IMR-90 (cell line): ENCODE data around the gene PTPRO. TPM values are rescaled to one million over a fixed set of nuclear protein-coding genes. Genes with fewer than 3 reads are reported as not detected.

Source experiments
- ATAC-seq: fragments of 200-7000 bp; cut with Tn5 transposase; 2 replicates; pipeline ENCODE4 v1.9.1; 2020; ENCODE audit warnings: low read depth, mild to moderate bottlenecking, moderate library complexity
- BruUV-seq: library from RNA; stranded (reverse); fragments of 400-500 nt; replicated peaks from 2 replicates; lab custom pipeline; 2021; lab: Mats Ljungman, UMichigan
- CTCF ChIA-PET: fragments of 300-600 bp; formaldehyde crosslinking; extraction: SDS; loops from one replicate; lab custom pipeline; 2021; ENCODE audit warnings: antibody characterized with exemption; lab: Yijun Ruan, JAX
- POLR2A ChIA-PET: fragments of 300-600 bp; sonication (Branson Sonifier 250); formaldehyde crosslinking; loops from one replicate; lab custom pipeline; 2022; ENCODE audit warnings: antibody characterized with exemption; ENCODE audit not compliant: unreplicated experiment; lab: Charles Lee
- DNase-seq: peaks from one replicate; pipeline ENCODE4 v3.0.0; 2013
- H2AFZ ChIP-seq: replicated peaks from 2 replicates; pipeline ENCODE3; 2013; ENCODE audit warnings: low read length, mild to moderate bottlenecking; ENCODE audit not compliant: poor library complexity
- H2AK5ac ChIP-seq: 2 replicates; pipeline ENCODE4 v1.6.1; 2013; ENCODE audit warnings: low read depth, low read length, inconsistent platforms
- H2AK9ac ChIP-seq: replicated peaks from 2 replicates; pipeline ENCODE3; 2013; ENCODE audit warnings: mild to moderate bottlenecking, low read depth, low read length, moderate library complexity; ENCODE audit not compliant: poor library complexity
- H2BK120ac ChIP-seq: 2 replicates; pipeline ENCODE4 v1.6.1; 2013; ENCODE audit warnings: low read depth, low read length, inconsistent platforms
- H2BK15ac ChIP-seq: 3 replicates; pipeline ENCODE4 v1.6.1; 2013; ENCODE audit warnings: low read depth, low read length, inconsistent platforms
- H2BK20ac ChIP-seq: 2 replicates; pipeline ENCODE4 v1.6.1; 2013; ENCODE audit warnings: low read depth, mild to moderate bottlenecking, inconsistent platforms, low read length, moderate library complexity
- H2BK5ac ChIP-seq: 2 replicates; pipeline ENCODE4 v1.6.1; 2013; ENCODE audit warnings: mild to moderate bottlenecking, low read depth, low read length, inconsistent platforms; ENCODE audit not compliant: poor library complexity, severe bottlenecking
- H3K14ac ChIP-seq: replicated peaks from 2 replicates; pipeline ENCODE4 v1.6.1; 2013; ENCODE audit warnings: low read depth, low read length, inconsistent platforms
- H3K18ac ChIP-seq: 2 replicates; pipeline ENCODE4 v1.6.1; 2013; ENCODE audit warnings: low read depth, low read length, control low read depth
- H3K23ac ChIP-seq: 2 replicates; pipeline ENCODE4 v1.6.1; 2013; ENCODE audit warnings: low read depth, low read length, inconsistent platforms
- H3K27ac ChIP-seq: 2 replicates; pipeline ENCODE4 v1.5.1; 2013; ENCODE audit warnings: mild to moderate bottlenecking, control low read depth, low read length; ENCODE audit not compliant: insufficient read depth
- H3K27me3 ChIP-seq: 2 replicates; pipeline ENCODE4 v1.6.1; 2013; ENCODE audit warnings: low read length; ENCODE audit not compliant: control insufficient read depth, insufficient read depth
- H3K36me3 ChIP-seq: 2 replicates; pipeline ENCODE4 v1.6.1; 2013; ENCODE audit warnings: low read length, mixed read lengths; ENCODE audit not compliant: control insufficient read depth, insufficient read depth
- H3K4ac ChIP-seq: 2 replicates; pipeline ENCODE4 v1.6.1; 2013; ENCODE audit warnings: low read depth, low read length, inconsistent platforms
- H3K4me1 ChIP-seq: 2 replicates; pipeline ENCODE4 v1.6.1; 2013; ENCODE audit warnings: low read length, mixed read lengths; ENCODE audit not compliant: control insufficient read depth, insufficient read depth
- H3K4me2 ChIP-seq: 2 replicates; pipeline ENCODE4 v1.6.1; 2013; ENCODE audit warnings: low read depth, mild to moderate bottlenecking, control low read depth, low read length, moderate library complexity
- H3K4me3 ChIP-seq: 2 replicates; pipeline ENCODE4 v1.5.1; 2013; ENCODE audit warnings: low read depth, mild to moderate bottlenecking, control low read depth, low read length, moderate library complexity; ENCODE audit not compliant: insufficient read depth
- H3K56ac ChIP-seq: 2 replicates; pipeline ENCODE4 v1.6.1; 2013; ENCODE audit warnings: low read length, inconsistent platforms; ENCODE audit not compliant: insufficient read depth; ENCODE audit errors: extremely low read depth
- H3K79me1 ChIP-seq, 2 experiments: 2 replicates each; pipeline ENCODE4 v1.6.1; 2013; ENCODE audit warnings: low read length in 2 of 2, inconsistent platforms in 1 of 2, low read depth in 1 of 2
- H3K9ac ChIP-seq: 2 replicates; pipeline ENCODE4 v1.6.1; 2013; ENCODE audit warnings: low read depth, low read length, control low read depth
- H3K9me1 ChIP-seq: 2 replicates; pipeline ENCODE4 v1.6.1; 2013; ENCODE audit warnings: low read length, inconsistent platforms; ENCODE audit not compliant: insufficient read depth
- H3K9me3 ChIP-seq: 2 replicates; pipeline ENCODE4 v1.6.1; 2013; ENCODE audit warnings: low read length; ENCODE audit not compliant: control insufficient read depth, insufficient read depth
- H4K20me1 ChIP-seq: 2 replicates; pipeline ENCODE4 v1.6.1; 2013; ENCODE audit warnings: low read length, inconsistent platforms; ENCODE audit not compliant: insufficient read depth
- H4K5ac ChIP-seq: 2 replicates; pipeline ENCODE4 v1.6.1; 2013; ENCODE audit warnings: mild to moderate bottlenecking, low read depth, low read length, control low read depth
- H4K8ac ChIP-seq, 2 experiments: 2 replicates each; pipeline ENCODE4 v1.6.1; 2013; ENCODE audit warnings: low read depth in 2 of 2, low read length in 2 of 2, control low read depth in 1 of 2, inconsistent platforms in 1 of 2
- H4K91ac ChIP-seq: 2 replicates; pipeline ENCODE4 v1.6.1; 2013; ENCODE audit warnings: low read depth, low read length, inconsistent platforms; ENCODE audit not compliant: insufficient read depth
- BHLHE40 ChIP-seq: fragments of 150-350 bp; IDR thresholded peaks from 2 replicates; pipeline ENCODE4 v1.6.1; 2016; ENCODE audit warnings: mild to moderate bottlenecking, low read depth, low read length
- CEBPB ChIP-seq: IDR thresholded peaks from 2 replicates; pipeline ENCODE4 v1.6.1; 2012; ENCODE audit warnings: low read depth, low read length, improper control_type of control experiment
- CHD1 ChIP-seq: IDR thresholded peaks from 2 replicates; pipeline ENCODE4 v1.6.1; 2012; ENCODE audit warnings: low read depth, low read length, improper control_type of control experiment
- CTCF ChIP-seq: conservative IDR thresholded peaks from 2 replicates; pipeline ENCODE4 v1.5.1; 2012; ENCODE audit warnings: mild to moderate bottlenecking, low read depth, low read length, improper control_type of control experiment
- ELK1 ChIP-seq: fragments of 150-350 bp; IDR thresholded peaks from 2 replicates; pipeline ENCODE4 v1.6.1; 2016; ENCODE audit warnings: low read depth, mild to moderate bottlenecking, low read length, moderate library complexity, borderline replicate concordance
- FOS ChIP-seq: fragments of 150-350 bp; IDR thresholded peaks from 2 replicates; pipeline ENCODE4 v1.6.1; 2016; ENCODE audit warnings: low read depth, low read length
- MAFK ChIP-seq: IDR thresholded peaks from 2 replicates; pipeline ENCODE4 v1.6.1; 2012; ENCODE audit warnings: low read depth, low read length, improper control_type of control experiment
- MAZ ChIP-seq: IDR thresholded peaks from 2 replicates; pipeline ENCODE4 v1.6.1; 2012; ENCODE audit warnings: low read depth, mild to moderate bottlenecking, low read length, improper control_type of control experiment, moderate library complexity, borderline replicate concordance
- MXI1 ChIP-seq: IDR thresholded peaks from 2 replicates; pipeline ENCODE4 v1.6.1; 2012; ENCODE audit warnings: low read depth, mild to moderate bottlenecking, low read length, moderate library complexity, borderline replicate concordance
- NFE2L2 ChIP-seq: fragments of 150-350 bp; IDR thresholded peaks from 2 replicates; pipeline ENCODE4 v1.6.1; 2016; ENCODE audit warnings: low read depth, mild to moderate bottlenecking, low read length
- POLR2A ChIP-seq: IDR thresholded peaks from 2 replicates; pipeline ENCODE4 v1.6.1; 2012; ENCODE audit warnings: mild to moderate bottlenecking, low read depth, low read length
- RAD21 ChIP-seq: IDR thresholded peaks from 2 replicates; pipeline ENCODE4 v1.6.1; 2012; ENCODE audit warnings: low read length, improper control_type of control experiment
- RCOR1 ChIP-seq: IDR thresholded peaks from 2 replicates; pipeline ENCODE4 v1.6.1; 2012; ENCODE audit warnings: mild to moderate bottlenecking, low read length, improper control_type of control experiment; ENCODE audit not compliant: insufficient replicate concordance
- RFX5 ChIP-seq: IDR thresholded peaks from 2 replicates; pipeline ENCODE4 v1.8.0; 2012; ENCODE audit warnings: low read depth, mild to moderate bottlenecking, low read length, moderate library complexity
- SMC3 ChIP-seq: fragments of 150-350 bp; IDR thresholded peaks from 2 replicates; pipeline ENCODE4 v1.6.1; 2016; ENCODE audit warnings: low read depth, mild to moderate bottlenecking, antibody characterized with exemption, low read length, moderate library complexity
- USF2 ChIP-seq: fragments of 150-350 bp; IDR thresholded peaks from 2 replicates; pipeline ENCODE4 v1.6.1; 2017; ENCODE audit warnings: mild to moderate bottlenecking, antibody characterized with exemption, low read length, low read depth
- WGBS, 2 experiments: methylation state at CpG; one replicate each; pipeline versions ENCODE4 v1.1.5 to v1.1.7; 2013; ENCODE audit warnings: missing lambda C conversion rate in 2 of 2; ENCODE audit not compliant: insufficient read length in 1 of 2; ENCODE audit errors: extremely low coverage in 2 of 2; 5-methylcytosine and 5-hydroxymethylcytosine counted together
- dilution Hi-C: fragments of 300-500 bp; cut with HindIII; formaldehyde crosslinking; loops from one replicate; pipeline ENCODE4 v1.14.3; 2018; ENCODE audit warnings: low sequenced_read_pairs; ENCODE audit not compliant: unreplicated experiment
- in situ Hi-C: fragments of 300-500 bp; cut with MboI; formaldehyde crosslinking; loops from 3 replicates; pipeline ENCODE4 v1.14.3; 2019; ENCODE audit warnings: low sequenced_read_pairs, inconsistent platforms, mixed read lengths
- intact Hi-C: fragments of 100-400 bp; cut with micrococcal nuclease; formaldehyde crosslinking; loops from 2 replicates; pipeline ENCODE4 v1.10.0; 2022
- polyA plus RNA-seq, 3 experiments: library from polyadenylated mRNA; depleted of rRNA; stranded (reverse); fragments of >200 nt; gene quantifications; 2 replicates each; pipeline ENCODE4 v1.2.3, GENCODE V29; 2012; ENCODE audit warnings: low replicate concordance in 1 of 3
- total RNA-seq: library from RNA; depleted of rRNA; stranded (reverse); fragments of >200 nt; gene quantifications from 2 replicates; pipeline ENCODE4 v1.2.3, GENCODE V29; 2012

PTPRO gene
- total and polyA plus RNA-seq, 2 of the 4 experiments (the other 2 are of a cell fraction), result 0.03 to 0.18 TPM

GRCh38 chr12:15597125-15597830 lies 275.0 kb downstream of the PTPRO start:
- H3K4me1 ChIP-seq, result peaks cover 7% of the 10 kb centered on the region; the same call in 1 of the 2 replicates
- H4K91ac ChIP-seq, result no peak overlapping the region
- H2BK20ac ChIP-seq, result no peak overlapping the region
- no peak overlapping the region for H3K4me3 ChIP-seq
- no peak overlapping the region for H2BK5ac ChIP-seq
- no peak overlapping the region for H3K18ac ChIP-seq
- no peak for ATAC-seq
- H2AFZ ChIP-seq, result no peak overlapping the region
- no peak overlapping the region for H3K4me2 ChIP-seq
- H3K27ac ChIP-seq, result no peak overlapping the region
- in situ Hi-C loops, result loop anchor here (5.0 kb wide), 1 partner anchor 255 kb away; no protein-coding TSS in a partner anchor
- H3K14ac ChIP-seq, result no peak overlapping the region
- H4K5ac ChIP-seq, result no peak overlapping the region
- no peak overlapping the region for H2BK15ac ChIP-seq
- intact Hi-C loops, result no loop called here
- H2AK9ac ChIP-seq, result no peak overlapping the region
- no peak overlapping the region for H2AK5ac ChIP-seq
- CTCF ChIA-PET, result interaction anchor here (1.0 kb wide), 1 partner anchor 13 kb away, joined by 3 read pairs; no protein-coding TSS in a partner anchor
- no peak for TF ChIP-seq MAFK
- TF ChIP-seq MAZ, result no peak
- no peak for TF ChIP-seq POLR2A
- TF ChIP-seq RFX5, result no peak
- TF ChIP-seq SMC3, result no peak
- TF ChIP-seq CTCF, result no peak
- TF ChIP-seq CHD1, result no peak
- no peak for TF ChIP-seq NFE2L2
- no peak for TF ChIP-seq BHLHE40
- no peak for TF ChIP-seq RAD21
- no peak for TF ChIP-seq ELK1
- TF ChIP-seq RCOR1, result no peak
- TF ChIP-seq FOS, result no peak
- TF ChIP-seq USF2, result no peak
- no peak for TF ChIP-seq MXI1
- TF ChIP-seq CEBPB, result no peak
- H3K23ac ChIP-seq, result no peak overlapping the region
- no peak overlapping the region for H3K4ac ChIP-seq
- no peaks in the 10 kb centered on the region for H4K20me1 ChIP-seq
- DNase-seq, result no peak
- H3K9me3 ChIP-seq, result no peaks in the 10 kb centered on the region
- dilution Hi-C loops, result no loop called here
- POLR2A ChIA-PET, result no interaction called here
- H4K8ac ChIP-seq, result no peak overlapping the region
- no peak overlapping the region for H2BK120ac ChIP-seq
- no peaks in the 10 kb centered on the region for H3K36me3 ChIP-seq
- no peaks in the 10 kb centered on the region for H3K79me1 ChIP-seq
- H3K9ac ChIP-seq, result no peak overlapping the region
- peaks cover 4% of the 10 kb centered on the region; the same call in 1 of the 2 replicates for H3K9me1 ChIP-seq
- WGBS, 2 experiments, result no CpG with 5 or more reads among the region's 5 CpGs
- H3K27me3 ChIP-seq, result no peaks in the 10 kb centered on the region
- no TSS peak for BruUV-seq
- no peak overlapping the region for H3K56ac ChIP-seq
